Fibroblast of peridontal ligament (primary cell): ENCODE results near the gene UNC79.

Experiments used
- DNase-seq: peaks from one replicate; pipeline ENCODE4 v3.0.0-alpha.2; 2010; ENCODE audit errors: extremely low read depth

UNC79 gene

DNA sequence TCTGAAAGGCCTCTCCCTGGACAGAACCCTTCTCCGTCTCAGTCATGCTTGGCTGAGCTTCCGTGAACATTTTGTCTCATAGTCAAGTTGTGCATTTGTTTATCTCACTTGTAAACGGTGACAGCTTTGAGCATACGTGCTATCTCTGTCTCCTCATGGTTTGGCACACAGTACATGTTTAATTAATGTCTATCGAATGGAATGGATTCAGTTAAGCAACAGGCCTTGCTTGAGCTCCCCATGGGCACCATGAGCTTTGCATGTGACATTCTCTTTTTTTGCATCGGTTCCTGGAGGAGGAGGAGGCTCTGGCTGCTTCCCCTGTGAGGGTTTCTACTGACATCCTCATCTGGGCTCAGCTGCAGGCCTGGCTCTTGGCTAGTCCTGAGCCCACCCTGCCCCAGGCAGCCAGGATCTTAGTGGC, 277.6 kb downstream of the UNC79 start:
- DNase-seq, result no peak

GRCh38 chr14:93708800-93709199, 278.1 kb downstream of the UNC79 start:
- DNase-seq, result no peak

GRCh38 chr14:93709249-93709648, 278.5 kb downstream of the UNC79 start:
- DNase-seq, result no peak

DNA sequence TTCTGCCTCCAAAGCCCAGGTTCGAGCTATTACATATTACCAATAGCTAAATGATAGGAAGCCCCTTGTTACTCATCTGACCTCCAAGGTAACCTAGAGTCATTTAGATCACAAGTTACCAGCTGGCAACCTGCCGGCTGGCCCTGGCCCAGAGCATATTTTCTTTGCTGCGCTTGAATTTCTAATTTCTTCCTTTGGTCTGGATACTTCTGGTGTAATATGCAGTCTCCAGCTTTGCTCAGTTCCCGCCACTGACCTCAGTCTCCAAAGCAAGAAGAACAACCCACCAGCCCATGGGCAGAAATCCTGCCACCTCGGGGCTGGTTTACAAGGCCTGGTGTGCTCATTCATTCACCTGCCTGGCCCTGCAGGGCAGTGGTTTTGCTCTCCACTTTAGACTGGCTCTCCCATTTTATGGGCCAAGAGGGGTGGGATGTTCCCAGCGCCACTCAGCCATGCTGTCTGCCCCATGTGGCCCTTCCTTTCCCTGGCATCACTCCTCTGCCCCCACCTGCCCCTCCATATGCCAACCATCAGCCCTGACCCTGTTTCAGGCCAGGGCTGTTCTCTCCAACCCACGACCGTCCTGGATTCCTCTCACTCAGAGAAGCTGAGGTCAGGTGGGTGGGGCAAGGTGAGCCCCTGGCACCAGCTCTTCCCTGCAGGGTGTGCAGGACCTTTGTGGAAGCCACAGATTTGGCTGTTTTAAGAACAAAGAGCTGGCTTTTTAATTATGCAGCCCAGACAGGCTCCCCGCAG, 281.5 kb downstream of the UNC79 start:
- DNase-seq, result no peak

GRCh38 chr14:93712838-93713724, 282.3 kb downstream of the UNC79 start:
- DNase-seq, result no peak

GRCh38 chr14:93713726-93714405, 283.1 kb downstream of the UNC79 start:
- no peak for DNase-seq

DNA sequence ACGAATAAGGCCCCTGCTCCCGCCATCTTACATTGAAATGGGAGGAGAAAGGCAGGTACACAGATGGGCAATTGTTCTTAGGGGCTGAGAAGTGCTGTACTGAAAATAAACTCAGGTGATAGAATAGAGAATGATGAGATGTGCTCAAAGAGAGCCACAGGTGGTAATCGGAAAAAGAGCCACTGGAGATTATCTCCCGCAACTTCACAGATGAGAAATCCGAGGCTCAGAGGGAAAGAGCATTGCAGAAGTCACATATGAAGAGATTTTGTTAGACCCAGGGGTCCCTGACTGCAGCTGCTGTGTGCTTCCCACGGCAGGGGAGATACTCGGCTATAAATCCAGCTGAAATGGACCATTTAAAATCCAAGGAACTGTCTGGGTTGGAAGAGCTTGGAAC, 283.9 kb downstream of the UNC79 start:
- no peak for DNase-seq

- DNase-seq, result no peak
Measured at GRCh38 chr14:93715279-93715927, 284.7 kb downstream of the UNC79 start.

- no peak for DNase-seq
Measured at GRCh38 chr14:93716002-93716745, 285.4 kb downstream of the UNC79 start.

GRCh38 chr14:93716746-93717667, 286.3 kb downstream of the UNC79 start:
- no peak for DNase-seq

- no peak for DNase-seq
Measured at GRCh38 chr14:93717668-93718320, 287.1 kb downstream of the UNC79 start.

- no peak for DNase-seq
Measured at GRCh38 chr14:93719256-93719655, 288.5 kb downstream of the UNC79 start.

GRCh38 chr14:93720076-93720815, 289.5 kb downstream of the UNC79 start:
- DNase-seq, result no peak

- no peak for DNase-seq
Measured at GRCh38 chr14:93720981-93721483, 290.3 kb downstream of the UNC79 start.

GRCh38 chr14:93723001-93723400, 292.3 kb downstream of the UNC79 start:
- no peak for DNase-seq

- no peak for DNase-seq
Measured at GRCh38 chr14:93725002-93725582, 294.4 kb downstream of the UNC79 start.

DNA sequence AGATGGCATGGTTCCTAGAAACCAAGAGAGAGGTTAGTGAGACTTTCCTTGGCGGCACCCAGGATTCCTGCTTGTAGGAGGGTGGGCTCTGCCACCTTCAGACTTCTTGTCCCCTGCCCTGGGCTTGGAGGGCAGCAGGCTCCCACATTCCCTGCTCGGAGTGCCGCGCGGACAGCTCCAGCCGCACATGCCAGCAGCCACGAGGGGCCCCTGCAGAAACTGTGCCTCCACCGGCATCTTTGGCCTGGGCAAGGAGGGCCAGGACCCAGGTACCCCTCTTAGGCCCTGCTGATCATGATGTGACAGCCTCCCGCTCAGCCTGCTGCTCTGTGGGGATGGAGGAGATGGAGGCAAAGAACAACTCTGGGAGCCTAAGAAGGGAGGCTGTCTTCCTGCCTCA, 295.3 kb downstream of the UNC79 start:
- no peak for DNase-seq

GRCh38 chr14:93727039-93727740, 296.5 kb downstream of the UNC79 start:
- no peak for DNase-seq
